Nephron progenitor cell (in vitro differentiated cells): ENCODE results near the gene PPP1R7.

Experiments
- DNase-seq: peaks from one replicate; pipeline ENCODE4 v3.0.0; 2021
- H3K27ac Mint-ChIP-seq: 2 replicates; pipeline ENCODE4 v1.8.0; 2021; ENCODE audit warnings: mild to moderate bottlenecking, moderate library complexity, mixed read lengths
- H3K27me3 Mint-ChIP-seq: 2 replicates; pipeline ENCODE4 v1.8.0; 2021; ENCODE audit warnings: mild to moderate bottlenecking, low read depth, mixed read lengths; ENCODE audit not compliant: poor library complexity
- H3K36me3 Mint-ChIP-seq: 2 replicates; pipeline ENCODE4 v1.8.0; 2021; ENCODE audit warnings: low read depth, mixed read lengths
- H3K4me1 Mint-ChIP-seq: 2 replicates; pipeline ENCODE4 v1.8.0; 2021; ENCODE audit warnings: mixed read lengths
- H3K4me3 Mint-ChIP-seq: 2 replicates; pipeline ENCODE4 v1.8.0; 2021; ENCODE audit warnings: mild to moderate bottlenecking, moderate library complexity, mixed read lengths
- H3K9me3 Mint-ChIP-seq: 2 replicates; pipeline ENCODE4 v1.8.0; 2021; ENCODE audit warnings: mild to moderate bottlenecking, moderate library complexity, mixed read lengths
- TF ChIP-seq, protein P1 (sequence below): fragments of 200-600 bp; sonication (generic); IDR thresholded peaks from 2 replicates; pipeline ENCODE4 v1.5.0; 2021; ENCODE audit warnings: antibody characterized with exemption

Gene PPP1R7

DNA sequence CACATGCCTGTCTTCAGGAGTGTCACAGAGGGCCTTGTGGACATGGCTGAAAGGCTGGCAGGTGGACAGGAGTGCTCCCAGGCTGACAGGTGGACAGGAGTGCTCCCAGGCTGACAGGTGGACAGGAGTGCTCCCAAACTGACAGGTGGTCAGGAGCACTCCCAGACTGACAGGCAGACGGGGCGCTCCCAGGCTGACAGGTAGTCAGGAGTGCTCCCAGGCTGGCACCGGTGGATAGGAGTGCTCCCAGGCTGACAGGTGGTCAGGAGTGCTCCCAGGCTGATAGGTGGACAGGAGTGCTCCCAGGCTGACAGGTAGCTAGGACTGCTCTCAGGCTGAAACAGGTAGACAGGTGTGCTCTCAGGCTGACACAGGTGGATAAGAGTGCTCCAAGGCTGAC lies 54.8 kb downstream of the PPP1R7 start:
- no peak overlapping the region for H3K27ac Mint-ChIP-seq
- no peak overlapping the region for H3K4me3 Mint-ChIP-seq

DNA sequence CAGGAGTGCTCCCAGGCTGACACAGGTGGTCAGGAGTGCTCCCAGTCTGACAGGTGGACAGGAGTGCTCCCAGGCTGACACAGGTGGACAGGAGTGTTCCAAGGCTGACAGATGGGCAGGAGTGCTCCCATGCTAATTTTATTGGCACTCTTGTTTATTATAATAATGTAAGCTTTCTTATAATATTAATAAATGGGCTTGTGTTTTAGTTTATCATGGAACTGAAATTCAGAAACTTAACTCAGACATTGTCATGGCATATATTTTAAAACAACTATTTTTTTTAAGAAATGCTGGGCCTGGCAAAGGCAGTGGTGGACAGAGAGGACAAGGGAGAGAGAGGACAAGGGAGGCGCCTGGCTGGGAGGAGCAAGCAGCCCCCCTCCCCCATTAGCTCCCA lies 56.9 kb downstream of the PPP1R7 start:
- H3K9me3 Mint-ChIP-seq, result no peaks in the 10 kb centered on the region
- no peak overlapping the region for H3K4me3 Mint-ChIP-seq
- TF ChIP-seq, protein P1, sequence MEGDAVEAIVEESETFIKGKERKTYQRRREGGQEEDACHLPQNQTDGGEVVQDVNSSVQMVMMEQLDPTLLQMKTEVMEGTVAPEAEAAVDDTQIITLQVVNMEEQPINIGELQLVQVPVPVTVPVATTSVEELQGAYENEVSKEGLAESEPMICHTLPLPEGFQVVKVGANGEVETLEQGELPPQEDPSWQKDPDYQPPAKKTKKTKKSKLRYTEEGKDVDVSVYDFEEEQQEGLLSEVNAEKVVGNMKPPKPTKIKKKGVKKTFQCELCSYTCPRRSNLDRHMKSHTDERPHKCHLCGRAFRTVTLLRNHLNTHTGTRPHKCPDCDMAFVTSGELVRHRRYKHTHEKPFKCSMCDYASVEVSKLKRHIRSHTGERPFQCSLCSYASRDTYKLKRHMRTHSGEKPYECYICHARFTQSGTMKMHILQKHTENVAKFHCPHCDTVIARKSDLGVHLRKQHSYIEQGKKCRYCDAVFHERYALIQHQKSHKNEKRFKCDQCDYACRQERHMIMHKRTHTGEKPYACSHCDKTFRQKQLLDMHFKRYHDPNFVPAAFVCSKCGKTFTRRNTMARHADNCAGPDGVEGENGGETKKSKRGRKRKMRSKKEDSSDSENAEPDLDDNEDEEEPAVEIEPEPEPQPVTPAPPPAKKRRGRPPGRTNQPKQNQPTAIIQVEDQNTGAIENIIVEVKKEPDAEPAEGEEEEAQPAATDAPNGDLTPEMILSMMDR, result no peak
- H3K4me1 Mint-ChIP-seq, result peaks cover 4% of the 10 kb centered on the region
- no peak for DNase-seq
- no peaks in the 10 kb centered on the region for H3K36me3 Mint-ChIP-seq
- no peak overlapping the region for H3K27ac Mint-ChIP-seq
- peaks cover 6% of the 10 kb centered on the region for H3K27me3 Mint-ChIP-seq

More for the DNA sequence above, 54.8 kb downstream of the PPP1R7 start:
- no peak for DNase-seq
- no peaks in the 10 kb centered on the region for H3K4me1 Mint-ChIP-seq
- no peaks in the 10 kb centered on the region for H3K9me3 Mint-ChIP-seq
- no peaks in the 10 kb centered on the region for H3K27me3 Mint-ChIP-seq
- no peaks in the 10 kb centered on the region for H3K36me3 Mint-ChIP-seq
- TF ChIP-seq, protein P1, result no peak

DNA sequence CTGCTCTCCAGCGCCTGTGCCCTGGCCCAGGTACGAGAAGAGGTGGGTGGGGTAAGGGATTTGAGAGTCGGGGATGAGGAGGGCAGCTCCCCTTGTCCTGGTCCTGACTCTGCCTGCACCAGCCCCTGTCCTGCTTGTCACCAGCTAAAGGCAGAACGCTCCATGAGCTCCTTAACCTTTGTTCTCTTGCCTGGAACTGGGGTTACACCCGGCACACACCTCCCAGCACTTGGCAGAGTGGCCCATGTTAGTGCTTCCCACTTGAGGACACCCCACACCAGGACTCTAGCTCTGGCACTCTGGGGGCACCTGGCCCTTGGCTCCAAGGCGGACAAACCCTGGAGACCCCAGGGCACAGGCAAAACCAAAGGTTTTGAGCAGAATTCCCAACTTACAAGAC lies 57.4 kb downstream of the PPP1R7 start:
- Mint-ChIP-seq H3K4me1 (peaks cover 4% of the 10 kb centered on the region), H3K9me3 (no peaks in the 10 kb centered on the region), H3K36me3 (no peaks in the 10 kb centered on the region), H3K27ac (no peak overlapping the region), H3K4me3 (no peak overlapping the region), H3K27me3 (peaks cover 6% of the 10 kb centered on the region)
- TF ChIP-seq, protein P1, result no peak
- no peak for DNase-seq

DNA sequence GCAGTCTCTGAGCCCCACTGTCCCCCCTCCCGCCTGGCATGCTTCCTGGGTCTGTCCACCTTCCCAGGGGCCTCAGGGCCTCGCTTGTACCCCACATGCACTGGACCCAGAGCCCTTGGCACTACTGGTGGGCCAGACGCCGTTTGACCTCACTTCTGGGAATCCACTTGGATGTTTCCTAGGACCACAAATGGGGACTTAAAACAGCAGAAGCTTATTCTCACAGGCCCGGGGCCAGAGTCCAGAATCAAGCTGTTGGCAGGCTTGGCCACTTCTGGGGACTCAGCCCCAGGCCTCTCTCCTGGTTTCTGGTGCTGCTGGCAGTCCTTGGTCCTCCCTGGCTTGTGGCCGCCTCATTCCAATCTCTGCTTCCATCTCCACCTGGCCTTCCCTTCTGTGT lies 57.8 kb downstream of the PPP1R7 start:
- H3K9me3 Mint-ChIP-seq, result no peaks in the 10 kb centered on the region
- no peak for DNase-seq
- no peaks in the 10 kb centered on the region for H3K36me3 Mint-ChIP-seq
- H3K27ac Mint-ChIP-seq, result peak overlapping the region; percentile 4
- H3K4me3 Mint-ChIP-seq, result no peak overlapping the region
- H3K4me1 Mint-ChIP-seq, result peaks cover 4% of the 10 kb centered on the region
- H3K27me3 Mint-ChIP-seq, result peaks cover 6% of the 10 kb centered on the region
- TF ChIP-seq, protein P1, result no peak

DNA sequence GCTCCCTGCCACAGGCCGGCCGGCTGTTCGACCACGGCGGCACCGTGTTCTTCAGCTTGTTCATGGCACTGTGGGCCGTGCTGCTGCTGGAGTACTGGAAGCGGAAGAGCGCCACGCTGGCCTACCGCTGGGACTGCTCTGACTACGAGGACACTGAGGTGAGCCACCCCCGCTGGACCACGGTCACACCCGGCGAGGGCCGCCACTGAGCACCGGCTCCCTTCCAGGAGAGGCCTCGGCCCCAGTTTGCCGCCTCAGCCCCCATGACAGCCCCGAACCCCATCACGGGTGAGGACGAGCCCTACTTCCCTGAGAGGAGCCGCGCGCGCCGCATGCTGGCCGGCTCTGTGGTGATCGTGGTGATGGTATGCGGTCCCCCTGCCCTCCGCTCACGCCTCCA lies 59.0 kb downstream of the PPP1R7 start:
- Mint-ChIP-seq H3K9me3 (no peaks in the 10 kb centered on the region), H3K4me3 (no peak overlapping the region), H3K4me1 (peaks cover 4% of the 10 kb centered on the region), H3K27ac (no peak overlapping the region), H3K27me3 (peaks cover 6% of the 10 kb centered on the region), H3K36me3 (no peaks in the 10 kb centered on the region)
- TF ChIP-seq, protein P1, result no peak
- DNase-seq, result no peak

DNA sequence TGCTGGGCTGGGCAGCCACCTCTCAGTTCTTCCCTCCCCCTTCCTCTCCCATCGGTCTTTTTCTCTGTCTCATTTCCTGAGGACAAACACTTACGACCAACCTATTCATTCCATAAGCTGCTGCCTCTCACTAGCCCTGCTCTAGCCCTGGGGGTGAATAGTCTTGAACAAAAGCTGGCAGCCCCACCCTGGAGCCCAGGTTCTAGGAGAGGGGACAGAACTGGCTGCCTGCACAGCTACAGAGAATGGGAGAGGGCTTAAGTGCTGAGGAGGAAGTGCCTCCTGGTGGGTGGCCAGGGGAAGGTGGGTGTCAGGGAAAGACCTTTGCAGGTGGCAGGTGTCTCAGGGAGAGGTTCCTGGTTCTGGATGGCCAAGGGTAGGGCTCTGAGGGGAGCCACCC lies 61.0 kb downstream of the PPP1R7 start:
- H3K9me3 Mint-ChIP-seq, result no peaks in the 10 kb centered on the region
- peaks cover 11% of the 10 kb centered on the region for H3K4me1 Mint-ChIP-seq
- H3K4me3 Mint-ChIP-seq, result no peak overlapping the region
- H3K36me3 Mint-ChIP-seq, result no peaks in the 10 kb centered on the region
- H3K27ac Mint-ChIP-seq, result no peak overlapping the region
- peaks cover 6% of the 10 kb centered on the region for H3K27me3 Mint-ChIP-seq
- no peak for DNase-seq
- TF ChIP-seq, protein P1, result no peak
